SK-N-MC (cell line): ENCODE data around the gene MAPK13.

ENCODE experiments used
- DNase-seq: peaks from one replicate; pipeline ENCODE4 v3.0.0-alpha.2; 2011; ENCODE audit warnings: low read depth, low spot score
- H3K27ac ChIP-seq: fragments of 200-600 bp; sonication (generic); 2 replicates; pipeline ENCODE4 v1.5.1; 2016; ENCODE audit warnings: mixed run types
- H3K36me3 ChIP-seq: fragments of 200-600 bp; sonication (generic); 2 replicates; pipeline ENCODE4 v1.6.1; 2017; ENCODE audit warnings: antibody characterized with exemption, low read length, mixed read lengths; ENCODE audit not compliant: insufficient read depth
- H3K4me3 ChIP-seq: fragments of 200-600 bp; sonication (generic); 2 replicates; pipeline ENCODE4 v1.5.1; 2016
- H3K9ac ChIP-seq: fragments of 200-600 bp; sonication (generic); 2 replicates; pipeline ENCODE4 v1.8.0; 2017; ENCODE audit warnings: mixed run types, mixed read lengths; ENCODE audit not compliant: insufficient read length
- H3K9me3 ChIP-seq: fragments of 200-600 bp; sonication (generic); 2 replicates; pipeline ENCODE4 v1.6.1; 2017; ENCODE audit warnings: low read depth, mild to moderate bottlenecking, antibody characterized with exemption, low read length, moderate library complexity, mixed read lengths
- EZH2 ChIP-seq: fragments of 200-600 bp; sonication (generic); IDR thresholded peaks from one replicate; pipeline ENCODE4 v1.6.1; 2017; ENCODE audit warnings: antibody characterized with exemption
- FOXP2 ChIP-seq: optimal IDR thresholded peaks from 2 replicates; pipeline ENCODE3; 2011; ENCODE audit warnings: mild to moderate bottlenecking, moderate library complexity; ENCODE audit not compliant: insufficient read depth; ENCODE audit errors: extremely low read length, control extremely low read depth
- POLR2AphosphoS5 ChIP-seq: IDR thresholded peaks from 2 replicates; pipeline ENCODE4 v1.6.1; 2012; ENCODE audit warnings: mild to moderate bottlenecking, low read depth, low read length, borderline replicate concordance

Gene MAPK13

GRCh38 chr6:36111526-36111925 is 18.8 kb upstream of the MAPK13 start:
- Histone ChIP-seq H3K9me3 (no peaks in the 10 kb centered on the region), H3K4me3 (no peak overlapping the region), H3K36me3 (peaks cover 28% of the 10 kb centered on the region), H3K27ac (no peak overlapping the region), H3K9ac (no peak overlapping the region)
- no peak for DNase-seq
- TF ChIP-seq EZH2 (no peak), POLR2AphosphoS5 (no peak), FOXP2 (no peak)

GRCh38 chr6:36113049-36113448 is 17.3 kb upstream of the MAPK13 start:
- DNase-seq: no peak
- Histone ChIP-seq H3K4me3 (no peak overlapping the region), H3K9ac (no peak overlapping the region), H3K36me3 (peaks cover 19% of the 10 kb centered on the region), H3K27ac (no peak overlapping the region), H3K9me3 (no peaks in the 10 kb centered on the region)
- no peak for TF ChIP-seq POLR2AphosphoS5
- TF ChIP-seq FOXP2: no peak
- TF ChIP-seq EZH2: no peak

GRCh38 chr6:36113703-36114102 is 16.6 kb upstream of the MAPK13 start:
- DNase-seq: no peak
- H3K4me3 ChIP-seq: no peak overlapping the region

GRCh38 chr6:36114798-36115408 is 15.4 kb upstream of the MAPK13 start:
- H3K9ac ChIP-seq: no peak overlapping the region
- H3K27ac ChIP-seq: no peak overlapping the region
- peaks cover 5% of the 10 kb centered on the region for H3K36me3 ChIP-seq
- DNase-seq: no peak
- no peak overlapping the region for H3K4me3 ChIP-seq
- H3K9me3 ChIP-seq: no peaks in the 10 kb centered on the region
- no peak for TF ChIP-seq EZH2
- no peak for TF ChIP-seq FOXP2
- TF ChIP-seq POLR2AphosphoS5: no peak

More at GRCh38 chr6:36113703-36114102, 16.6 kb upstream of the MAPK13 start:
- peaks cover 13% of the 10 kb centered on the region for H3K36me3 ChIP-seq
- H3K27ac ChIP-seq: no peak overlapping the region
- H3K9ac ChIP-seq: no peak overlapping the region
- no peaks in the 10 kb centered on the region for H3K9me3 ChIP-seq
- no peak for TF ChIP-seq FOXP2
- TF ChIP-seq POLR2AphosphoS5: no peak
- TF ChIP-seq EZH2: no peak

- Histone ChIP-seq H3K36me3 (peaks cover under 1% of the 10 kb centered on the region), H3K9ac (no peak overlapping the region), H3K27ac (no peak overlapping the region), H3K9me3 (no peaks in the 10 kb centered on the region), H3K4me3 (no peak overlapping the region)
- DNase-seq: no peak
- TF ChIP-seq FOXP2: no peak
These were observed 14.9 kb upstream of the MAPK13 start for GRCh38 chr6:36115412-36115811.

GRCh38 chr6:36116066-36116864 is 14.0 kb upstream of the MAPK13 start:
- Histone ChIP-seq H3K9ac (no peak overlapping the region), H3K4me3 (no peak overlapping the region), H3K27ac (no peak overlapping the region), H3K9me3 (no peaks in the 10 kb centered on the region), H3K36me3 (no peaks in the 10 kb centered on the region; the same call in 1 of the 2 replicates)
- TF ChIP-seq FOXP2 (no peak), EZH2 (no peak), POLR2AphosphoS5 (no peak)
- no peak for DNase-seq

GRCh38 chr6:36116943-36117342 is 13.4 kb upstream of the MAPK13 start:
- no peaks in the 10 kb centered on the region for H3K36me3 ChIP-seq
- H3K9ac ChIP-seq: no peak overlapping the region
- DNase-seq: no peak
- TF ChIP-seq EZH2 (no peak), POLR2AphosphoS5 (no peak), FOXP2 (no peak)
- no peak overlapping the region for H3K4me3 ChIP-seq
- H3K27ac ChIP-seq: no peak overlapping the region
- no peaks in the 10 kb centered on the region for H3K9me3 ChIP-seq

- H3K36me3 ChIP-seq: no peaks in the 10 kb centered on the region
- no peak overlapping the region for H3K27ac ChIP-seq
- H3K4me3 ChIP-seq: no peak overlapping the region
- H3K9me3 ChIP-seq: no peaks in the 10 kb centered on the region
- DNase-seq: no peak
- TF ChIP-seq POLR2AphosphoS5 (no peak), FOXP2 (no peak), EZH2 (no peak)
- H3K9ac ChIP-seq: no peak overlapping the region
These were observed 12.4 kb upstream of the MAPK13 start for GRCh38 chr6:36117658-36118549.
